GM23338 (cell line): ENCODE data around the gene LOC101059915.

Source experiments
- ATAC-seq: fragments of 200-7000 bp; cut with Tn5 transposase; 3 replicates; pipeline ENCODE4 v1.9.1; 2020
- DNase-seq: peaks from one replicate; pipeline ENCODE4 v3.0.0-alpha.2; 2015; ENCODE audit warnings: low spot score
- H2AFZ ChIP-seq: fragments of 200-600 bp; sonication (generic); 2 replicates; pipeline ENCODE4 v1.8.0; 2016; ENCODE audit warnings: antibody characterized with exemption, mild to moderate bottlenecking, moderate library complexity
- H3F3A ChIP-seq: fragments of 200-600 bp; sonication (generic); replicated peaks from 2 replicates; pipeline ENCODE4 v1.8.0; 2017; ENCODE audit warnings: antibody characterized with exemption, mixed run types, low read depth
- H3K27ac ChIP-seq: fragments of 200-600 bp; sonication (generic); 2 replicates; pipeline ENCODE4 v1.6.1; 2016; ENCODE audit warnings: low read depth
- H3K27me3 ChIP-seq: fragments of 200-600 bp; sonication (generic); 2 replicates; pipeline ENCODE4 v1.8.0; 2016; ENCODE audit warnings: mild to moderate bottlenecking, mixed run types, moderate library complexity; ENCODE audit not compliant: insufficient read depth
- H3K36me3 ChIP-seq: fragments of 200-600 bp; sonication (generic); 2 replicates; pipeline ENCODE4 v1.8.0; 2016; ENCODE audit warnings: mild to moderate bottlenecking; ENCODE audit not compliant: insufficient read depth
- H3K4me1 ChIP-seq: fragments of 200-600 bp; sonication (generic); 2 replicates; pipeline ENCODE4 v1.8.0; 2016; ENCODE audit warnings: mild to moderate bottlenecking, moderate library complexity; ENCODE audit not compliant: insufficient read depth
- H3K4me2 ChIP-seq: fragments of 200-600 bp; sonication (generic); 2 replicates; pipeline ENCODE4 v1.7.1; 2017; ENCODE audit warnings: mixed run types
- H3K4me3 ChIP-seq: fragments of 200-600 bp; sonication (generic); 2 replicates; pipeline ENCODE4 v1.6.1; 2016; ENCODE audit warnings: mixed run types
- H3K79me2 ChIP-seq: fragments of 200-600 bp; sonication (generic); replicated peaks from 2 replicates; pipeline ENCODE4 v1.8.0; 2017; ENCODE audit warnings: mild to moderate bottlenecking; ENCODE audit not compliant: insufficient read depth
- H3K9me2 ChIP-seq: fragments of 200-600 bp; sonication (generic); 2 replicates; pipeline ENCODE4 v1.8.0; 2017; ENCODE audit not compliant: insufficient read depth
- H4K20me1 ChIP-seq: fragments of 200-600 bp; sonication (generic); replicated peaks from 2 replicates; pipeline ENCODE4 v1.8.0; 2017; ENCODE audit warnings: mild to moderate bottlenecking; ENCODE audit not compliant: insufficient read depth
- H3K27ac Mint-ChIP-seq: 2 replicates; pipeline ENCODE4 v1.8.0; 2020; ENCODE audit warnings: inconsistent platforms, mild to moderate bottlenecking, moderate library complexity, mixed read lengths
- H3K27me3 Mint-ChIP-seq: 3 replicates; pipeline ENCODE4 v1.8.0; 2022; ENCODE audit warnings: low read depth, mild to moderate bottlenecking, moderate library complexity, mixed read lengths, inconsistent platforms; ENCODE audit not compliant: insufficient read depth, poor library complexity
- H3K36me3 Mint-ChIP-seq: 3 replicates; pipeline ENCODE4 v1.8.0; 2021; ENCODE audit warnings: low read depth, mild to moderate bottlenecking, inconsistent platforms, moderate library complexity, mixed read lengths
- H3K4me1 Mint-ChIP-seq: 3 replicates; pipeline ENCODE4 v1.8.0; 2020; ENCODE audit warnings: mild to moderate bottlenecking, inconsistent platforms, mixed read lengths
- H3K4me3 Mint-ChIP-seq: 3 replicates; pipeline ENCODE4 v1.8.0; 2021; ENCODE audit warnings: moderate library complexity, mild to moderate bottlenecking, inconsistent platforms, mixed read lengths
- H3K9me3 Mint-ChIP-seq: 3 replicates; pipeline ENCODE4 v1.8.0; 2020; ENCODE audit warnings: moderate library complexity, mild to moderate bottlenecking, inconsistent platforms, mixed read lengths
- CREB1 ChIP-seq: fragments of 250-450 bp; sonication (Bioruptor Pico); IDR thresholded peaks from 2 replicates; pipeline ENCODE4 v1.5.0; 2020; ENCODE audit warnings: low read depth, mild to moderate bottlenecking, moderate library complexity
- EZH2 ChIP-seq: fragments of 200-600 bp; sonication (generic); IDR thresholded peaks from one replicate; pipeline ENCODE4 v1.8.0; 2017; ENCODE audit warnings: antibody characterized with exemption, mild to moderate bottlenecking, low read depth; ENCODE audit not compliant: unreplicated experiment
- EZH2phosphoT487 ChIP-seq: fragments of 200-600 bp; sonication (generic); IDR thresholded peaks from one replicate; pipeline ENCODE4 v1.8.1; 2018; ENCODE audit warnings: antibody characterized with exemption; ENCODE audit not compliant: unreplicated experiment
- NANOG ChIP-seq: IDR thresholded peaks from 2 replicates; pipeline ENCODE4 v1.6.1; 2016; ENCODE audit warnings: antibody characterized with exemption, borderline replicate concordance
- POLR2AphosphoS5 ChIP-seq: IDR thresholded peaks from 2 replicates; pipeline ENCODE4 v1.6.1; 2016; ENCODE audit warnings: antibody characterized with exemption, low read depth
- STAT1 ChIP-seq: IDR thresholded peaks from one replicate; pipeline ENCODE4 v1.6.1; 2016; ENCODE audit warnings: antibody characterized with exemption; ENCODE audit not compliant: unreplicated experiment
- ZNF114 ChIP-seq: fragments of 250-450 bp; sonication (Bioruptor Pico); IDR thresholded peaks from 2 replicates; pipeline ENCODE4 v1.5.0; 2020; ENCODE audit warnings: mild to moderate bottlenecking, moderate library complexity
- TF ChIP-seq, protein P1 (sequence below): fragments of 250-450 bp; sonication (Bioruptor Pico); IDR thresholded peaks from 2 replicates; pipeline ENCODE4 v1.5.0; 2020; ENCODE audit warnings: mild to moderate bottlenecking, moderate library complexity
- TF ChIP-seq, protein P2 (sequence below): IDR thresholded peaks from 2 replicates; pipeline ENCODE4 v1.6.1; 2016; ENCODE audit warnings: antibody characterized with exemption
- TF ChIP-seq, protein P3 (sequence below), 2 experiments: fragments of 200-600 bp in 1 of 2; sonication (generic) in 1 of 2; conservative IDR thresholded peaks; 2 replicates each; pipeline versions ENCODE4 v1.5.1 to v1.6.1; 2016 to 2017; ENCODE audit warnings: antibody characterized with exemption in 2 of 2, low read depth in 2 of 2, mild to moderate bottlenecking in 2 of 2, moderate library complexity in 1 of 2

Gene LOC101059915

DNA sequence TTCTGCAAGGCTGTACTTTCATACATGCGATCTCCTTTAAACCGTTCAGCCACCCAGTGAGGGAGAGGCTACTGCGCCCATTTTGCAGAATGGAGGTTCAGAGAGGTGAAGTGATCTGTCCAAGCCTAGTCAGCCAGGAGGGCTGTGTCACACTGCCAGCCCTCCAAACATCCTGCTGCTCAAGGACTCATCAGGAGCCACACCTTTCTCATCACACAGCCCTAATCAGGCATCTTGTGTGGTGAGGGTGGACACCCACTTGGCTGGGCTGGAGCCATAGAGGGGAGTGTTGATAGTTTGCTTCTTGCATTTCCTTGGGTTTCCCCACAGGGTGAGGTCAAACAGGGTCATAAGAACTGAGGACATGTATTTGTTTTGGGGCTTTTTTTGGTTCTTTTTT lies 43.6 kb upstream of the LOC101059915 start:
- no peaks in the 10 kb centered on the region for H3K4me1 ChIP-seq
- H3K4me3 ChIP-seq = no peak overlapping the region
- H3K79me2 ChIP-seq = no peaks in the 10 kb centered on the region
- no peaks in the 10 kb centered on the region for H4K20me1 ChIP-seq
- Mint-ChIP-seq H3K4me3 (no peak overlapping the region), H3K4me1 (peaks cover 3% of the 10 kb centered on the region; the same call in 1 of the 3 replicates), H3K9me3 (no peaks in the 10 kb centered on the region; the same call in 2 of the 3 replicates), H3K27me3 (no peaks in the 10 kb centered on the region), H3K27ac (no peak overlapping the region), H3K36me3 (no peaks in the 10 kb centered on the region; the same call in 1 of the 3 replicates)
- no peaks in the 10 kb centered on the region for H3F3A ChIP-seq
- no peak for TF ChIP-seq EZH2
- no peak for TF ChIP-seq NANOG
- H3K36me3 ChIP-seq = no peaks in the 10 kb centered on the region
- H3K9me2 ChIP-seq = no peaks in the 10 kb centered on the region
- H3K27me3 ChIP-seq = no peaks in the 10 kb centered on the region
- DNase-seq = no peak
- no peak overlapping the region for H3K27ac ChIP-seq
- no peak overlapping the region for H3K4me2 ChIP-seq
- ATAC-seq = no peak
- no peak overlapping the region for H2AFZ ChIP-seq

DNA sequence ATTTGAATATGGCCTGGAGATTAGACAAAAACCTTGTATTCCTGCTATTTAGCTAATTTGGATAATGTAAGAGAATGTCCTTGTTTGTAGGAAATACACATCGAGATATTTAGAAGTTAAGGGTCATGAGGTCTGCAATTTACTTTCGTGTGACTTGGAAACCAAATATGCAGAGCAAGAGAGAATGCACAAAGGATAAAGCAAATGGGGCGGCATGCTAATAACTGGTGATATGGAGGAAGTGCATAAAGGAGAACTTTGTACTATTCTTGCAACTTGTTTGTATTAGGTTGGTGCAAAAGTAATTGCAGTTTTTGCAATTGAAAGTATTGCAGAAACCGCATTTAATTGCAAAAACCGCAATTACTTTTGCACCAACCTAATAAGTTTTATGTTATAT lies 41.9 kb upstream of the LOC101059915 start:
- H3K4me1 ChIP-seq = no peaks in the 10 kb centered on the region
- H3K27ac ChIP-seq = no peak overlapping the region
- DNase-seq (no peak), ATAC-seq (no peak)
- H3K4me3 ChIP-seq = no peak overlapping the region
- no peaks in the 10 kb centered on the region for H3K79me2 ChIP-seq
- H3K27me3 ChIP-seq = no peaks in the 10 kb centered on the region
- no peaks in the 10 kb centered on the region for H4K20me1 ChIP-seq
- no peaks in the 10 kb centered on the region for H3F3A ChIP-seq
- peaks cover 3% of the 10 kb centered on the region; the same call in 1 of the 3 replicates for H3K4me1 Mint-ChIP-seq
- no peak overlapping the region for H2AFZ ChIP-seq
- H3K27ac Mint-ChIP-seq = no peak overlapping the region
- no peak for TF ChIP-seq POLR2AphosphoS5
- TF ChIP-seq, protein P1, sequence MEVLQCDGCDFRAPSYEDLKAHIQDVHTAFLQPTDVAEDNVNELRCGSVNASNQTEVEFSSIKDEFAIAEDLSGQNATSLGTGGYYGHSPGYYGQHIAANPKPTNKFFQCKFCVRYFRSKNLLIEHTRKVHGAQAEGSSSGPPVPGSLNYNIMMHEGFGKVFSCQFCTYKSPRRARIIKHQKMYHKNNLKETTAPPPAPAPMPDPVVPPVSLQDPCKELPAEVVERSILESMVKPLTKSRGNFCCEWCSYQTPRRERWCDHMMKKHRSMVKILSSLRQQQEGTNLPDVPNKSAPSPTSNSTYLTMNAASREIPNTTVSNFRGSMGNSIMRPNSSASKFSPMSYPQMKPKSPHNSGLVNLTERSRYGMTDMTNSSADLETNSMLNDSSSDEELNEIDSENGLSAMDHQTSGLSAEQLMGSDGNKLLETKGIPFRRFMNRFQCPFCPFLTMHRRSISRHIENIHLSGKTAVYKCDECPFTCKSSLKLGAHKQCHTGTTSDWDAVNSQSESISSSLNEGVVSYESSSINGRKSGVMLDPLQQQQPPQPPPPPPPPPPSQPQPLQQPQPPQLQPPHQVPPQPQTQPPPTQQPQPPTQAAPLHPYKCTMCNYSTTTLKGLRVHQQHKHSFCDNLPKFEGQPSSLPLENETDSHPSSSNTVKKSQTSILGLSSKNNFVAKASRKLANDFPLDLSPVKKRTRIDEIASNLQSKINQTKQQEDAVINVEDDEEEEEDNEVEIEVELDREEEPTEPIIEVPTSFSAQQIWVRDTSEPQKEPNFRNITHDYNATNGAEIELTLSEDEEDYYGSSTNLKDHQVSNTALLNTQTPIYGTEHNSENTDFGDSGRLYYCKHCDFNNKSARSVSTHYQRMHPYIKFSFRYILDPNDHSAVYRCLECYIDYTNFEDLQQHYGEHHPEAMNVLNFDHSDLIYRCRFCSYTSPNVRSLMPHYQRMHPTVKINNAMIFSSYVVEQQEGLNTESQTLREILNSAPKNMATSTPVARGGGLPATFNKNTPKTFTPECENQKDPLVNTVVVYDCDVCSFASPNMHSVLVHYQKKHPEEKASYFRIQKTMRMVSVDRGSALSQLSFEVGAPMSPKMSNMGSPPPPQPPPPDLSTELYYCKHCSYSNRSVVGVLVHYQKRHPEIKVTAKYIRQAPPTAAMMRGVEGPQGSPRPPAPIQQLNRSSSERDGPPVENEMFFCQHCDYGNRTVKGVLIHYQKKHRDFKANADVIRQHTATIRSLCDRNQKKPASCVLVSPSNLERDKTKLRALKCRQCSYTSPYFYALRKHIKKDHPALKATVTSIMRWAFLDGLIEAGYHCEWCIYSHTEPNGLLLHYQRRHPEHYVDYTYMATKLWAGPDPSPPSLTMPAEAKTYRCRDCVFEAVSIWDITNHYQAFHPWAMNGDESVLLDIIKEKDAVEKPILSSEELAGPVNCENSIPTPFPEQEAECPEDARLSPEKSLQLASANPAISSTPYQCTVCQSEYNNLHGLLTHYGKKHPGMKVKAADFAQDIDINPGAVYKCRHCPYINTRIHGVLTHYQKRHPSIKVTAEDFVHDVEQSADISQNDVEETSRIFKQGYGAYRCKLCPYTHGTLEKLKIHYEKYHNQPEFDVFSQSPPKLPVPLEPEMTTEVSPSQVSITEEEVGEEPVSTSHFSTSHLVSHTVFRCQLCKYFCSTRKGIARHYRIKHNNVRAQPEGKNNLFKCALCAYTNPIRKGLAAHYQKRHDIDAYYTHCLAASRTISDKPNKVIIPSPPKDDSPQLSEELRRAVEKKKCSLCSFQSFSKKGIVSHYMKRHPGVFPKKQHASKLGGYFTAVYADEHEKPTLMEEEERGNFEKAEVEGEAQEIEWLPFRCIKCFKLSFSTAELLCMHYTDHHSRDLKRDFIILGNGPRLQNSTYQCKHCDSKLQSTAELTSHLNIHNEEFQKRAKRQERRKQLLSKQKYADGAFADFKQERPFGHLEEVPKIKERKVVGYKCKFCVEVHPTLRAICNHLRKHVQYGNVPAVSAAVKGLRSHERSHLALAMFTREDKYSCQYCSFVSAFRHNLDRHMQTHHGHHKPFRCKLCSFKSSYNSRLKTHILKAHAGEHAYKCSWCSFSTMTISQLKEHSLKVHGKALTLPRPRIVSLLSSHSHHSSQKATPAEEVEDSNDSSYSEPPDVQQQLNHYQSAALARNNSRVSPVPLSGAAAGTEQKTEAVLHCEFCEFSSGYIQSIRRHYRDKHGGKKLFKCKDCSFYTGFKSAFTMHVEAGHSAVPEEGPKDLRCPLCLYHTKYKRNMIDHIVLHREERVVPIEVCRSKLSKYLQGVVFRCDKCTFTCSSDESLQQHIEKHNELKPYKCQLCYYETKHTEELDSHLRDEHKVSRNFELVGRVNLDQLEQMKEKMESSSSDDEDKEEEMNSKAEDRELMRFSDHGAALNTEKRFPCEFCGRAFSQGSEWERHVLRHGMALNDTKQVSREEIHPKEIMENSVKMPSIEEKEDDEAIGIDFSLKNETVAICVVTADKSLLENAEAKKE (CRISPR knock-in tag) = no peak
- TF ChIP-seq, protein P2, sequence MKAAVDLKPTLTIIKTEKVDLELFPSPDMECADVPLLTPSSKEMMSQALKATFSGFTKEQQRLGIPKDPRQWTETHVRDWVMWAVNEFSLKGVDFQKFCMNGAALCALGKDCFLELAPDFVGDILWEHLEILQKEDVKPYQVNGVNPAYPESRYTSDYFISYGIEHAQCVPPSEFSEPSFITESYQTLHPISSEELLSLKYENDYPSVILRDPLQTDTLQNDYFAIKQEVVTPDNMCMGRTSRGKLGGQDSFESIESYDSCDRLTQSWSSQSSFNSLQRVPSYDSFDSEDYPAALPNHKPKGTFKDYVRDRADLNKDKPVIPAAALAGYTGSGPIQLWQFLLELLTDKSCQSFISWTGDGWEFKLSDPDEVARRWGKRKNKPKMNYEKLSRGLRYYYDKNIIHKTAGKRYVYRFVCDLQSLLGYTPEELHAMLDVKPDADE = no peak
- TF ChIP-seq, protein P3, sequence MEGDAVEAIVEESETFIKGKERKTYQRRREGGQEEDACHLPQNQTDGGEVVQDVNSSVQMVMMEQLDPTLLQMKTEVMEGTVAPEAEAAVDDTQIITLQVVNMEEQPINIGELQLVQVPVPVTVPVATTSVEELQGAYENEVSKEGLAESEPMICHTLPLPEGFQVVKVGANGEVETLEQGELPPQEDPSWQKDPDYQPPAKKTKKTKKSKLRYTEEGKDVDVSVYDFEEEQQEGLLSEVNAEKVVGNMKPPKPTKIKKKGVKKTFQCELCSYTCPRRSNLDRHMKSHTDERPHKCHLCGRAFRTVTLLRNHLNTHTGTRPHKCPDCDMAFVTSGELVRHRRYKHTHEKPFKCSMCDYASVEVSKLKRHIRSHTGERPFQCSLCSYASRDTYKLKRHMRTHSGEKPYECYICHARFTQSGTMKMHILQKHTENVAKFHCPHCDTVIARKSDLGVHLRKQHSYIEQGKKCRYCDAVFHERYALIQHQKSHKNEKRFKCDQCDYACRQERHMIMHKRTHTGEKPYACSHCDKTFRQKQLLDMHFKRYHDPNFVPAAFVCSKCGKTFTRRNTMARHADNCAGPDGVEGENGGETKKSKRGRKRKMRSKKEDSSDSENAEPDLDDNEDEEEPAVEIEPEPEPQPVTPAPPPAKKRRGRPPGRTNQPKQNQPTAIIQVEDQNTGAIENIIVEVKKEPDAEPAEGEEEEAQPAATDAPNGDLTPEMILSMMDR (conservative IDR thresholded peaks at IDR 0.05; ENCODE audit: low read depth in 2 of 2) = no peak
- no peak for TF ChIP-seq EZH2phosphoT487
- no peak for TF ChIP-seq STAT1
- no peak for TF ChIP-seq ZNF114
- no peak for TF ChIP-seq CREB1 (CRISPR knock-in tag)
- H3K9me2 ChIP-seq = no peaks in the 10 kb centered on the region
- H3K27me3 Mint-ChIP-seq = no peaks in the 10 kb centered on the region
- H3K4me3 Mint-ChIP-seq = no peak overlapping the region
- H3K36me3 Mint-ChIP-seq = no peaks in the 10 kb centered on the region; the same call in 2 of the 3 replicates
- no peak overlapping the region for H3K4me2 ChIP-seq
- H3K9me3 Mint-ChIP-seq = no peaks in the 10 kb centered on the region
- no peaks in the 10 kb centered on the region for H3K36me3 ChIP-seq
